ENCODE results near the gene YTHDF1. TPM values are rescaled to one million over a fixed set of nuclear protein-coding genes. Genes with fewer than 3 reads are reported as not detected.

Gene YTHDF1
- total RNA-seq, 4 donors from 2014 or later: 20.9 to 24.3 (median 21.8) TPM

- TF ChIP-seq, protein P1, sequence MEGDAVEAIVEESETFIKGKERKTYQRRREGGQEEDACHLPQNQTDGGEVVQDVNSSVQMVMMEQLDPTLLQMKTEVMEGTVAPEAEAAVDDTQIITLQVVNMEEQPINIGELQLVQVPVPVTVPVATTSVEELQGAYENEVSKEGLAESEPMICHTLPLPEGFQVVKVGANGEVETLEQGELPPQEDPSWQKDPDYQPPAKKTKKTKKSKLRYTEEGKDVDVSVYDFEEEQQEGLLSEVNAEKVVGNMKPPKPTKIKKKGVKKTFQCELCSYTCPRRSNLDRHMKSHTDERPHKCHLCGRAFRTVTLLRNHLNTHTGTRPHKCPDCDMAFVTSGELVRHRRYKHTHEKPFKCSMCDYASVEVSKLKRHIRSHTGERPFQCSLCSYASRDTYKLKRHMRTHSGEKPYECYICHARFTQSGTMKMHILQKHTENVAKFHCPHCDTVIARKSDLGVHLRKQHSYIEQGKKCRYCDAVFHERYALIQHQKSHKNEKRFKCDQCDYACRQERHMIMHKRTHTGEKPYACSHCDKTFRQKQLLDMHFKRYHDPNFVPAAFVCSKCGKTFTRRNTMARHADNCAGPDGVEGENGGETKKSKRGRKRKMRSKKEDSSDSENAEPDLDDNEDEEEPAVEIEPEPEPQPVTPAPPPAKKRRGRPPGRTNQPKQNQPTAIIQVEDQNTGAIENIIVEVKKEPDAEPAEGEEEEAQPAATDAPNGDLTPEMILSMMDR (IDR thresholded peaks at IDR 0.05; ENCODE audit: low read depth): no peak
These were observed 68.4 kb downstream of the YTHDF1 start for GRCh38 chr20:63147532-63147931.

Small RNA genes within 50 kb of the gene (small RNA-seq; reads per million reads assigned to genes)
- gene MIR124-3 (not detected), gene MIR3196 (not detected)

Other genes starting within 250 kb of the YTHDF1 start
- gene BHLHE23, start 209.2 kb downstream of the YTHDF1 start, total RNA-seq: not detected
- gene BIRC7, start 19.8 kb upstream of the YTHDF1 start, total RNA-seq: 1 to 10 TPM in 2 of 4 donors, not detected in 2; 1.3 to 3.9 TPM
- not detected for gene NKAIN4, start 38.3 kb upstream of the YTHDF1 start, total RNA-seq
- gene ARFGAP1, start 56.7 kb upstream of the YTHDF1 start, total RNA-seq: 10 to 100 TPM; 16.1 to 46.2 (median 22.7) TPM
- not detected for gene COL20A1, start 77.1 kb upstream of the YTHDF1 start, total RNA-seq
- gene CHRNA4, start 145.2 kb upstream of the YTHDF1 start, total RNA-seq: not detected

Measured in subcutaneous adipose tissue (tissue), 4 donors.